ENCODE data around the gene TPRKB.

GRCh38 chr2:73728711-73729110, 8.4 kb downstream of the TPRKB start:
- TF ChIP-seq CTCF (IDR thresholded peaks at IDR 0.05; ENCODE audit: low read depth, low read length) (no peak), MAX (IDR thresholded peaks at IDR 0.05; ENCODE audit: low read depth, low read length) (no peak), POLR2A (IDR thresholded peaks at IDR 0.05; ENCODE audit: extremely low read depth, insufficient read length) (no peak)
